Heart right ventricle (tissue), 16 donors: ENCODE data around the gene TTLL8. TPM values are rescaled to one million over a fixed set of nuclear protein-coding genes. Genes with fewer than 3 reads are reported as not detected.

Experiments
- ATAC-seq, 8 donors: fragments of 200-7000 bp; cut with Tn5 transposase; one replicate each; pipeline ENCODE4 v1.9.1; 2020; ENCODE audit warnings: mild to moderate bottlenecking in 8 of 8, moderate library complexity in 8 of 8, moderate number of reproducible peaks in 1 of 8
- DNase-seq, 2 donors: peaks; one replicate each; pipeline ENCODE4 v3.0.0-alpha.2; 2020
- H3K27ac ChIP-seq, 10 donors: fragments of 200-600 bp; sonication (generic) in 2 of 10; one replicate each; pipeline versions ENCODE4 v1.5.0 to v1.8.0; 2020 to 2022; ENCODE audit warnings: mild to moderate bottlenecking in 3 of 10
- H3K27me3 ChIP-seq, 7 donors: fragments of 200-600 bp; one replicate each; pipeline ENCODE4 v1.8.0; 2021 to 2022; ENCODE audit warnings: mild to moderate bottlenecking in 2 of 7
- H3K36me3 ChIP-seq, 9 donors: fragments of 200-600 bp; sonication (generic) in 1 of 9; one replicate each; pipeline versions ENCODE4 v1.5.0 to v1.8.0; 2020 to 2022; ENCODE audit warnings: mild to moderate bottlenecking in 2 of 9
- H3K4me1 ChIP-seq, 9 donors: fragments of 200-600 bp; sonication (generic) in 1 of 9; one replicate each; pipeline versions ENCODE4 v1.5.0 to v1.8.0; 2020 to 2022; ENCODE audit warnings: mild to moderate bottlenecking in 4 of 9
- H3K4me3 ChIP-seq, 10 donors: fragments of 200-600 bp; sonication (generic) in 2 of 10; one replicate each; pipeline versions ENCODE4 v1.5.0 to v1.8.0; 2020 to 2022; ENCODE audit warnings: mild to moderate bottlenecking in 7 of 10, moderate library complexity in 2 of 10
- H3K9me3 ChIP-seq, 11 donors: fragments of 200-600 bp in 10 of 11; sonication (generic) in 2 of 11; one replicate each; pipeline versions ENCODE4 v1.5.0 to v1.8.0; 2013 to 2022; ENCODE audit warnings: mild to moderate bottlenecking in 2 of 11, control low read depth in 1 of 11, moderate library complexity in 1 of 11
- WGBS, 2 donors: extraction: QIAGEN DNeasy Blood & Tissue Kit; methylation state at CpG; one replicate each; pipeline ENCODE4 v1.1.7; 2013; ENCODE audit warnings: inconsistent platforms in 1 of 2; 5-methylcytosine and 5-hydroxymethylcytosine counted together
- intact Hi-C, 10 donors: fragments of 100-400 bp; cut with DNase I; formaldehyde crosslinking; loops; one replicate each; pipeline versions ENCODE4 v1.11.1 to v1.14.2; 2022
- polyA plus RNA-seq, 2 donors: library from polyadenylated mRNA; stranded (reverse); fragments of 200-250 nt; gene quantifications; one replicate each; pipeline ENCODE4 v1.2.3, GENCODE V29; 2013
- total RNA-seq, 10 donors: library from RNA; stranded (reverse); fragmentation: NEBNext Ultra II Directional in 3 of 10; extraction: Animal tissue kit (Norgen Biotek cat#: 25700) in 3 of 10; gene quantifications; one replicate each; pipeline versions ENCODE4 v1.2.1 to v1.2.4, GENCODE V29; 2021 to 2023
- TF ChIP-seq, protein P1 (sequence below), 9 donors: fragments of 200-600 bp; sonication (generic) in 2 of 9; IDR thresholded peaks; one replicate each; pipeline versions ENCODE4 v1.5.0 to v1.8.0; 2021 to 2022; ENCODE audit warnings: antibody characterized with exemption in 9 of 9, mild to moderate bottlenecking in 5 of 9, moderate library complexity in 1 of 9
- donor health status: Arrhythmogenic right ventricular cardiomyopathy.
- donor health status: ischemic (EF 13 %, LVEDD 7.1; RV severe dilation, severe dysfunction).
- donor health status: healthy with polysubstance abuse.
- donor health status: DM: no; HTN: yes; CAD: no.
- donor health status: DM: no; HTN: no; CAD: no.
- donor health status: ischemic (EF 25% LVEDD 6.9; RV normal size, moderate dysfunction).
- donor health status: ischemic (EF 25% LVEDD 5.7; RV mildly dilated, moderate dysfunction).
- donor health status: healthy.
- donor health status: DM: yes; HTN: yes; CAD: no.
- donor health status: Ischemic cardiomyopathy.
- donor health status: ischemic (EF 35%, LVEDD 5.7; RV mildly dilated, moderate dysfunction).
- donor health status: nonischemic (EF 11% LVEDD 7.7; RV severe dilation, severe dysfunction).
- donor health status: DM: yes; HTN: yes; CAD: no.
- donor health status: PGD.
- donor health status: ischemic (EF 29% LVEDD 5.4; RV normal size, mild dysfunction).
- donor health status: nonischemic (EF 23%, LVEDD 6.1; RV moderate dilation, normal function).

Gene TTLL8
- total and polyA plus RNA-seq, 12 donors: not detected

- no peak for DNase-seq
- no peak for ATAC-seq
- intact Hi-C loops: no loop called here
- Histone ChIP-seq H3K27me3 (peaks cover 0 to 66% (median 50%) of the 10 kb centered on the region in 7 donors), H3K36me3 (no peaks in the 10 kb centered on the region), H3K9me3 (peaks cover 0 to 7% (median 0%) of the 10 kb centered on the region in 11 donors), H3K4me3 (no peak overlapping the region), H3K27ac (no peak overlapping the region), H3K4me1 (no peaks in the 10 kb centered on the region)
- WGBS, 2 donors: 80 to 85% methylated on average over 29 of the region's 29 CpGs
- TF ChIP-seq, protein P1, sequence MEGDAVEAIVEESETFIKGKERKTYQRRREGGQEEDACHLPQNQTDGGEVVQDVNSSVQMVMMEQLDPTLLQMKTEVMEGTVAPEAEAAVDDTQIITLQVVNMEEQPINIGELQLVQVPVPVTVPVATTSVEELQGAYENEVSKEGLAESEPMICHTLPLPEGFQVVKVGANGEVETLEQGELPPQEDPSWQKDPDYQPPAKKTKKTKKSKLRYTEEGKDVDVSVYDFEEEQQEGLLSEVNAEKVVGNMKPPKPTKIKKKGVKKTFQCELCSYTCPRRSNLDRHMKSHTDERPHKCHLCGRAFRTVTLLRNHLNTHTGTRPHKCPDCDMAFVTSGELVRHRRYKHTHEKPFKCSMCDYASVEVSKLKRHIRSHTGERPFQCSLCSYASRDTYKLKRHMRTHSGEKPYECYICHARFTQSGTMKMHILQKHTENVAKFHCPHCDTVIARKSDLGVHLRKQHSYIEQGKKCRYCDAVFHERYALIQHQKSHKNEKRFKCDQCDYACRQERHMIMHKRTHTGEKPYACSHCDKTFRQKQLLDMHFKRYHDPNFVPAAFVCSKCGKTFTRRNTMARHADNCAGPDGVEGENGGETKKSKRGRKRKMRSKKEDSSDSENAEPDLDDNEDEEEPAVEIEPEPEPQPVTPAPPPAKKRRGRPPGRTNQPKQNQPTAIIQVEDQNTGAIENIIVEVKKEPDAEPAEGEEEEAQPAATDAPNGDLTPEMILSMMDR (IDR thresholded peaks at IDR 0.05): no peak
Measured at GRCh38 chr22:50091092-50091768, 33.1 kb upstream of the TTLL8 start.

- TF ChIP-seq, protein P1 (IDR thresholded peaks at IDR 0.05): no peak
- ATAC-seq (no peak), DNase-seq (no peak)
- Histone ChIP-seq H3K36me3 (no peaks in the 10 kb centered on the region), H3K4me1 (no peaks in the 10 kb centered on the region), H3K27me3 (peaks cover 3 to 58% (median 41%) of the 10 kb centered on the region in 7 donors), H3K9me3 (peaks cover 0 to 7% (median 0%) of the 10 kb centered on the region in 11 donors), H3K4me3 (no peak overlapping the region), H3K27ac (no peak overlapping the region)
- intact Hi-C loops: no loop called here
- 91 to 93% methylated on average over 22 of the region's 22 CpGs for WGBS, 2 donors
Measured at GRCh38 chr22:50090412-50090714, 32.3 kb upstream of the TTLL8 start.

DNA sequence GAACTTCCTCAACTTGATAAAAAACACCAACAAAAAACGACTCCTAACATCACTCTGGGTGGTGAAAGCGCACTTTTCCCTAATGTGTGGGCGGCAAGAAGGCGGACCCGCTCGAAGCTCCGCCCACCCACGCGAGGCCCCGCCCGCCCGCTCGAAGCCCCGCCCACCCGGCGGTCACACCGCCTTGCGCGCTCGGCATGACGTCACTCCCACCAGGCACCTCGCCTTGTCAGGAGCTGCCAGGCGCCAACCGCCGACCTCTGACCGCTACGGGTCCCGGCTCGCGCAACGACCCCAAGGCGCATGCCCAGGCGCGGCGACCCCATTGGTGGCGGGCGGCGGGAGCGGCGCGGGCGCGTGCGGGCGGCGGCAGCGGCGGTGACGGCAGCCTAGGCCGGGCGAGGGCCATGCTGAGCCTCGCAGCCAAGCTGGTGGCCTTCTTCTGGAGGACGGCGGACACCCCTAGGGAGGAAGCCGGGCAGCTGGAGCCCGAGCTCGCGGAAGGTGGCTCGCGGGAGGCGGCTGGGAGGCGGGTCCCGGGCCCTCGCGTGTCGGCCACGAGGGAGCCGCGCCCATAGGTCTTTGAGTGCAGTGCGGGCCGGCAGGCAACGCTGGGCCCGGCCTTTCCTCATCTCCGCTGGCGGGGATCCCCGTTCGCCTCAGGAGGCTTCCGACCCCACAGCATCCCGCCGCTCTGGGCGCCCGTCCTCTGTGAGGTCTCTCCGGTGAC, 31.7 kb upstream of the TTLL8 start, which contains the start of gene MOV10L1:
MOV10L1 (plus strand) TSS at position 325 of the 730 bp plus-strand sequence; CDS start at position 408, 83 bp downstream.
- H3K27me3 ChIP-seq: peaks cover 3 to 54% (median 37%) of the 10 kb centered on the region in 7 donors
- no peak within 1 kb of the TSS for H3K27ac ChIP-seq
- no peaks in the 10 kb centered on the region for H3K36me3 ChIP-seq
- TF ChIP-seq, protein P1 (IDR thresholded peaks at IDR 0.05): no peak
- no peak for DNase-seq
- ATAC-seq: peak in 2 of 8 donors; percentile 25 to 33
- WGBS, 2 donors: 31 to 42% methylated on average over 71 to 83 of the region's 83 CpGs
- H3K9me3 ChIP-seq: peaks cover 0 to 7% (median 0%) of the 10 kb centered on the region in 11 donors
- intact Hi-C loops: no loop called here
- H3K4me3 ChIP-seq: no peak within 1 kb of the TSS
- H3K4me1 ChIP-seq: peaks cover 0 to 3% (median 0%) of the 10 kb centered on the region in 9 donors

- Histone ChIP-seq H3K27ac (no peak overlapping the region), H3K4me3 (no peak overlapping the region), H3K4me1 (peaks cover 0 to 7% (median 0%) of the 10 kb centered on the region in 9 donors), H3K9me3 (peaks cover 0 to 7% (median 0%) of the 10 kb centered on the region in 11 donors), H3K36me3 (no peaks in the 10 kb centered on the region), H3K27me3 (peaks cover 3 to 58% (median 37%) of the 10 kb centered on the region in 7 donors)
- 81 to 82% methylated on average over 11 of the region's 11 CpGs for WGBS, 2 donors
- DNase-seq: no peak
- intact Hi-C loops: no loop called here
- TF ChIP-seq, protein P1 (IDR thresholded peaks at IDR 0.05): no peak
- no peak for ATAC-seq
Measured at GRCh38 chr22:50089231-50089630, 31.1 kb upstream of the TTLL8 start.
